Testis (tissue), 3 donors: ENCODE measurements around the gene MAML2. TPM values are rescaled to one million over a fixed set of nuclear protein-coding genes. Genes with fewer than 3 reads are reported as not detected.

Experiments used
- DNase-seq: peaks from one replicate; pipeline ENCODE4 v3.0.0-alpha.2; 2019
- H3K27ac ChIP-seq, 2 donors: fragments of 200-600 bp; sonication (generic); one replicate each; pipeline ENCODE4 v1.5.1; 2019
- H3K27me3 ChIP-seq: fragments of 200-600 bp; sonication (generic); one replicate; pipeline ENCODE4 v1.5.1; 2019
- H3K36me3 ChIP-seq: fragments of 200-600 bp; sonication (generic); one replicate; pipeline ENCODE4 v1.5.1; 2017; ENCODE audit warnings: low read depth; ENCODE audit errors: missing control alignments
- H3K4me1 ChIP-seq: fragments of 200-600 bp; sonication (generic); one replicate; pipeline ENCODE4 v1.5.1; 2019
- H3K4me3 ChIP-seq, 2 donors: fragments of 200-600 bp; sonication (generic); one replicate each; pipeline ENCODE4 v1.5.1; 2017 to 2019
- H3K9me3 ChIP-seq: fragments of 200-600 bp; sonication (generic); one replicate; pipeline ENCODE4 v1.5.1; 2017
- POLR2A ChIP-seq: fragments of 450-650 bp; IDR thresholded peaks from one replicate; pipeline ENCODE4 v1.6.1; 2017; ENCODE audit warnings: antibody characterized with exemption, mild to moderate bottlenecking, moderate library complexity
- WGBS, 2 donors: methylation state at CpG; one replicate each; pipeline ENCODE4 v1.1.5; 2018; 5-methylcytosine and 5-hydroxymethylcytosine counted together
- intact Hi-C: fragments of 100-400 bp; cut with DNase I; formaldehyde crosslinking; loops from one replicate; pipeline ENCODE4 v1.15.1; 2023; ENCODE audit warnings: low total_unique reads
- polyA plus RNA-seq: library from polyadenylated mRNA; stranded (reverse); fragments of 350-450 nt; fragmentation: Illumina TruSeq; extraction: RNeasy Lipid Tissue Mini Kit (QIAGEN cat#74804); gene quantifications from one replicate; pipeline ENCODE4 v1.2.3, GENCODE V29; 2014; ENCODE audit warnings: low read depth, low replicate concordance; ENCODE audit not compliant: insufficient read depth
- total RNA-seq, 2 donors: library from RNA; depleted of rRNA; stranded (reverse); fragments of >200 nt; gene quantifications; one replicate each; pipeline ENCODE4 v1.2.3, GENCODE V29; 2016
- TF ChIP-seq, protein P1 (sequence below), 3 experiments: fragments of 450-650 bp in 2 of 3; fragments of 200-600 bp in 1 of 3; sonication (generic) in 1 of 3; IDR thresholded peaks; one replicate each; pipeline ENCODE4 v1.5.1; 2016 to 2019; ENCODE audit warnings: antibody characterized with exemption in 3 of 3, mild to moderate bottlenecking in 2 of 3, moderate library complexity in 1 of 3

MAML2 gene
- total and polyA plus RNA-seq, 3 donors from 2014 or later, result 5.1 to 23.6 (median 17.6) TPM

DNA sequence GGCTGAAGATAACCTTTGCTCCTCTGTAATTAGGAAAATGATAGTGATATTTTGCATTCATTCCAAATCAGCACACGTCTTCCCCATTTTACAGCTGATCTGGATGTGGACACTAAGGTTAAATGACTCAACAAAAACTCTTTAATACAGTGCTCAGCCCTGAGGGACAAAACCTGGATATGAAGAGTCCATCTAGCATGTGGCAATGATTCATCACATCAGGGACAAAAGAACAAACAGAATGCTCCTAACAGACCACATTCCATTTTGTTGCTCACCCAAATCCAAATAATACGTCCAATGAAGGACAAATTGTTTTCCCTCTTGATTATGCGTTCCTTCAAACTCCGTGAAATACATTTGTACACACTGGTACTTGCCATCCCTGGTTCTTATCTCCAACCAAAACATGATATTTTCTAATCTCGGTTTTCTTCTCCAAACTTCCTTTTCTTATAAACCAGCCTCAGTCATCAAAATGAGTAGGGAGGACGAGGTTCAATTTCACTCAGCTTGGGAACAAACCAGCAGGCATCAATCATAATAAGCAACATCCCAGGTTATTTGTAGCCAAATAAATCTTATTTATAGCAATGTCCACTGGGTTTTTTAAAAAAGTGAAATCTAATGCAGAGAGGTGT is 365.3 kb downstream of the MAML2 start:
- intact Hi-C loops, result no loop called here
- WGBS, 2 donors, result 57 to 83% methylated on average over 6 of the region's 6 CpGs
- H3K27ac ChIP-seq, result no peak overlapping the region
- H3K36me3 ChIP-seq, result no peaks in the 10 kb centered on the region
- DNase-seq, result no peak
- H3K27me3 ChIP-seq, result no peaks in the 10 kb centered on the region
- H3K9me3 ChIP-seq, result no peaks in the 10 kb centered on the region
- peaks cover 4% of the 10 kb centered on the region for H3K4me1 ChIP-seq
- TF ChIP-seq, protein P1, sequence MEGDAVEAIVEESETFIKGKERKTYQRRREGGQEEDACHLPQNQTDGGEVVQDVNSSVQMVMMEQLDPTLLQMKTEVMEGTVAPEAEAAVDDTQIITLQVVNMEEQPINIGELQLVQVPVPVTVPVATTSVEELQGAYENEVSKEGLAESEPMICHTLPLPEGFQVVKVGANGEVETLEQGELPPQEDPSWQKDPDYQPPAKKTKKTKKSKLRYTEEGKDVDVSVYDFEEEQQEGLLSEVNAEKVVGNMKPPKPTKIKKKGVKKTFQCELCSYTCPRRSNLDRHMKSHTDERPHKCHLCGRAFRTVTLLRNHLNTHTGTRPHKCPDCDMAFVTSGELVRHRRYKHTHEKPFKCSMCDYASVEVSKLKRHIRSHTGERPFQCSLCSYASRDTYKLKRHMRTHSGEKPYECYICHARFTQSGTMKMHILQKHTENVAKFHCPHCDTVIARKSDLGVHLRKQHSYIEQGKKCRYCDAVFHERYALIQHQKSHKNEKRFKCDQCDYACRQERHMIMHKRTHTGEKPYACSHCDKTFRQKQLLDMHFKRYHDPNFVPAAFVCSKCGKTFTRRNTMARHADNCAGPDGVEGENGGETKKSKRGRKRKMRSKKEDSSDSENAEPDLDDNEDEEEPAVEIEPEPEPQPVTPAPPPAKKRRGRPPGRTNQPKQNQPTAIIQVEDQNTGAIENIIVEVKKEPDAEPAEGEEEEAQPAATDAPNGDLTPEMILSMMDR (IDR thresholded peaks at IDR 0.05), result no peak
- TF ChIP-seq POLR2A, result no peak
- H3K4me3 ChIP-seq, result no peak overlapping the region

DNA sequence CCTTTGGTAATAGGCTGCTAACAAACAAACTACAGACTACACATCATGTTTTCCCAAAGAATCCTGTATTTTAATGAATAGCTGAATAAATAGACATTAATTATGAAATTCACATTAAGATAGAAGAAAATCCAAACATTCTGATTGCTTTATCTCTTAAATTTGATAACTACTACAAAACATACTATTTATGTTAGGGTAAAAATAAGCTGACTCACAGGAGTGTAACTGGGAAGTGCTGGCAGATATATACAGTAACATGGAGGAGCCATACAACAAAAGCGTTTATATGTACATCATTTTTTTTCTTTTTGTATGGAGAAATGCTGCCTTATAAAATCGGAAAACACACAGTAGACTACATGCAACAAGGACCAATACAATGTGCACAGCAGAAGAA is 366.4 kb downstream of the MAML2 start:
- Histone ChIP-seq H3K27ac (no peak overlapping the region), H3K36me3 (no peaks in the 10 kb centered on the region), H3K27me3 (no peaks in the 10 kb centered on the region), H3K4me3 (no peak overlapping the region), H3K9me3 (no peaks in the 10 kb centered on the region), H3K4me1 (peaks cover 4% of the 10 kb centered on the region)
- no peak for DNase-seq
- intact Hi-C loops, result no loop called here
- WGBS, 2 donors, result 86 to 95% methylated on average over 2 of the region's 2 CpGs
- no peak for TF ChIP-seq POLR2A
- TF ChIP-seq, protein P1 (IDR thresholded peaks at IDR 0.05), result no peak

DNA sequence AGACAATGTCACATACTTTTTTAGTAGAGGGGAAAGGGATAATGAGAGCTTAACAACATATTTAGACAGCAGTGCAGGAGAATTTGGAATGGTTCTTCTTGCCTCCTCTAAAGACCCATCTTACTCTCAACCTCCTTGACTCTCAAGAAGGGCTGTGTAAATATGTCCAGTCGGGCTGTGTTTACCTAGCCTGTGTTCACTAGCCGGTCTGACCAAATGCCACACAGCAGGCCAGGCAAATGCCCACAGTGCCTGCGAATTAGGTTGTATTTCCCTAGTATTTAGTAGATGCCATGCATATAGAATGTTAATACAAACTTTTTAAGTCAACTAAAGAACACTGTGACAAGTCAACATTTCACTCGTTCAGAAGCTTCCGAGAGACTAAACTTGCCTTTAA is 367.7 kb downstream of the MAML2 start:
- Histone ChIP-seq H3K27me3 (no peaks in the 10 kb centered on the region), H3K9me3 (no peaks in the 10 kb centered on the region), H3K36me3 (no peaks in the 10 kb centered on the region), H3K4me3 (no peak overlapping the region), H3K4me1 (peaks cover 4% of the 10 kb centered on the region), H3K27ac (no peak overlapping the region)
- 94 to 96% methylated on average over 5 of the region's 5 CpGs for WGBS, 2 donors
- intact Hi-C loops, result no loop called here
- TF ChIP-seq, protein P1 (IDR thresholded peaks at IDR 0.05), result no peak
- TF ChIP-seq POLR2A, result no peak
- no peak for DNase-seq

DNA sequence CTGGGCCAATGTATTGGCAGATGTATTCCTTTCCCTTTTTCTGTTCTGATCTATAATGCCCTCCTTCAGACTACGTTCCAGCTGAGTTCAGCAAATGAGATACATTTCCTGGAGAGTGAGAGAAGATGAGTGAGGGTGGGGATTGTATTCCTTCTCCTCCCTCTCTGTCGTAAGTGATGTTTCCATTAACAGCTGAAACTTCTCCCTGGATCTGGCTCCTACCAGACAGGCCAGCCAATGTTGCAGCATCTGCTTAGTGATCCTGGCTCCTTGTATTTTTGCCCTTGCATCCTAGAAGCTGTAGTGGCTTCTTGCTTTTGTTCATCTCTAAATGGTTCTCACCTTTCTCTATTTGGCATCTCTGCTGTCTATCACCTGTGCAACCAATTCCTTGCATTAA is 370.9 kb downstream of the MAML2 start:
- no peak for TF ChIP-seq POLR2A
- TF ChIP-seq, protein P1 (IDR thresholded peaks at IDR 0.05), result no peak
- Histone ChIP-seq H3K27me3 (no peaks in the 10 kb centered on the region), H3K27ac (no peak overlapping the region), H3K4me1 (no peaks in the 10 kb centered on the region), H3K9me3 (no peaks in the 10 kb centered on the region), H3K4me3 (no peak overlapping the region), H3K36me3 (no peaks in the 10 kb centered on the region)
- intact Hi-C loops, result no loop called here
- no peak for DNase-seq
- 61 to 64% methylated on average over 2 of the region's 2 CpGs for WGBS, 2 donors

- H3K4me3 ChIP-seq, result no peak overlapping the region
- 86 to 93% methylated on average over 1 of the region's 1 CpG for WGBS, 2 donors
- H3K9me3 ChIP-seq, result no peaks in the 10 kb centered on the region
- no peaks in the 10 kb centered on the region for H3K36me3 ChIP-seq
- no peak for DNase-seq
- no peaks in the 10 kb centered on the region for H3K4me1 ChIP-seq
- intact Hi-C loops, result no loop called here
- TF ChIP-seq, protein P1 (IDR thresholded peaks at IDR 0.05), result no peak
- TF ChIP-seq POLR2A, result no peak
- H3K27ac ChIP-seq, result no peak overlapping the region
- no peaks in the 10 kb centered on the region for H3K27me3 ChIP-seq
Measured at GRCh38 chr11:95968585-95968984, 374.4 kb downstream of the MAML2 start.
